SK-N-SH (cell line): ENCODE results near the gene PRKCH. TPM values are rescaled to one million over a fixed set of nuclear protein-coding genes. Genes with fewer than 3 reads are reported as not detected.
A peak's percentile ranks its signal among the peaks of the same experiment; 100 is the strongest.

ENCODE experiments used
- CTCF ChIA-PET: fragments of 300-600, 350-600 bp; formaldehyde crosslinking; extraction: SDS; loops from one replicate; lab custom pipeline; 2021; lab: Yijun Ruan, JAX
- POLR2A ChIA-PET: fragments of 350-600 bp; sonication (Branson Sonifier 250); formaldehyde crosslinking; extraction: SDS; loops from one replicate; lab custom pipeline; 2020; ENCODE audit warnings: antibody characterized with exemption, inconsistent platforms; lab: Yijun Ruan, JAX
- DNase-seq: peaks from one replicate; pipeline ENCODE4 v3.0.0; 2012
- H2AFZ ChIP-seq: fragments of 200-600 bp; sonication (generic); 2 replicates; pipeline ENCODE4 v1.8.1; 2016; ENCODE audit warnings: antibody characterized with exemption, mild to moderate bottlenecking, low read depth
- H3F3A ChIP-seq: fragments of 200-600 bp; sonication (generic); replicated peaks from 2 replicates; pipeline ENCODE3; 2016; ENCODE audit warnings: antibody characterized with exemption, mild to moderate bottlenecking; ENCODE audit not compliant: insufficient read depth
- H3K27ac ChIP-seq, 2 experiments: fragments of 200-500 bp in 1 of 2; fragments of 200-600 bp in 1 of 2; sonication (Bioruptor generic) in 1 of 2; sonication (generic), shearing (Covaris generic) in 1 of 2; 2 replicates each; pipeline versions ENCODE4 v1.5.1 to v1.6.1; 2014 to 2016; ENCODE audit warnings: low read depth in 2 of 2, inconsistent platforms in 1 of 2, low read length in 1 of 2, mild to moderate bottlenecking in 1 of 2, mixed read lengths in 1 of 2
- H3K27me3 ChIP-seq: fragments of 200-600 bp; sonication (generic), shearing (Covaris generic); 2 replicates; pipeline ENCODE4 v1.6.1; 2016; ENCODE audit warnings: mixed run types; ENCODE audit not compliant: insufficient read depth
- H3K36me3 ChIP-seq, 2 experiments: fragments of 200-500 bp in 1 of 2; fragments of 200-600 bp in 1 of 2; sonication (Bioruptor generic) in 1 of 2; sonication (generic) in 1 of 2; replicated peaks in 1 of 2; 2 replicates each; pipeline versions ENCODE3 to v1.5.1; 2014 to 2016; ENCODE audit warnings: low read length in 1 of 2, mild to moderate bottlenecking in 1 of 2; ENCODE audit not compliant: insufficient read depth in 2 of 2, control insufficient read depth in 1 of 2
- H3K4me1 ChIP-seq, 2 experiments: fragments of 200-500 bp in 1 of 2; fragments of 200-600 bp in 1 of 2; sonication (Bioruptor generic) in 1 of 2; sonication (generic), shearing (Covaris generic) in 1 of 2; 2 replicates each; pipeline versions ENCODE4 v1.5.1 to v1.6.1; 2014 to 2016; ENCODE audit warnings: low read depth in 1 of 2, low read length in 1 of 2, mixed run types in 1 of 2; ENCODE audit not compliant: insufficient read depth in 2 of 2, control insufficient read depth in 1 of 2
- H3K4me2 ChIP-seq: fragments of 200-600 bp; sonication (generic), shearing (Covaris generic); 2 replicates; pipeline ENCODE4 v1.6.1; 2017; ENCODE audit warnings: mixed run types
- H3K4me3 ChIP-seq, 2 experiments: fragments of 200-500 bp in 1 of 2; fragments of 200-600 bp in 1 of 2; sonication (Bioruptor generic) in 1 of 2; sonication (generic), shearing (Covaris generic) in 1 of 2; 2 replicates each; pipeline versions ENCODE4 v1.5.1 to v1.8.1; 2014 to 2016; ENCODE audit warnings: low read depth in 2 of 2, inconsistent platforms in 1 of 2, low read length in 1 of 2, mild to moderate bottlenecking in 1 of 2, mixed read lengths in 1 of 2, moderate library complexity in 1 of 2
- H3K79me2 ChIP-seq: fragments of 200-600 bp; sonication (generic); 2 replicates; pipeline ENCODE4 v1.8.1; 2017; ENCODE audit warnings: mild to moderate bottlenecking; ENCODE audit not compliant: insufficient read depth
- H3K9ac ChIP-seq: fragments of 200-600 bp; sonication (generic); 2 replicates; pipeline ENCODE4 v1.6.1; 2017; ENCODE audit warnings: mixed run types
- H3K9me2 ChIP-seq: fragments of 200-600 bp; sonication (generic); 2 replicates; pipeline ENCODE4 v1.6.1; 2017; ENCODE audit warnings: mixed run types
- H3K9me3 ChIP-seq: fragments of 200-600 bp; sonication (generic); 2 replicates; pipeline ENCODE4 v1.6.1; 2017; ENCODE audit warnings: mixed run types, mild to moderate bottlenecking, moderate library complexity
- H4K20me1 ChIP-seq: fragments of 200-600 bp; sonication (generic); 2 replicates; pipeline ENCODE4 v1.6.1; 2017; ENCODE audit warnings: mild to moderate bottlenecking, mixed run types; ENCODE audit not compliant: insufficient read depth
- CHD2 ChIP-seq: fragments of 150-350 bp; IDR thresholded peaks from 2 replicates; pipeline ENCODE4 v1.6.1; 2018; ENCODE audit warnings: low read length; ENCODE audit not compliant: partially characterized antibody
- EZH2phosphoT487 ChIP-seq: fragments of 200-600 bp; sonication (generic); IDR thresholded peaks from 2 replicates; pipeline ENCODE4 v1.6.1; 2017; ENCODE audit warnings: low read depth, mixed run types, mild to moderate bottlenecking, antibody characterized with exemption, moderate library complexity, borderline replicate concordance
- MEF2A ChIP-seq: IDR thresholded peaks from 2 replicates; pipeline ENCODE4 v1.4.0; 2012; ENCODE audit warnings: low read depth, borderline replicate concordance
- MXI1 ChIP-seq: IDR thresholded peaks from 2 replicates; pipeline ENCODE4 v1.6.1; 2012; ENCODE audit warnings: mild to moderate bottlenecking, low read depth, low read length, improper control_type of control experiment
- NFIC ChIP-seq: IDR thresholded peaks from 2 replicates; pipeline ENCODE4 v1.4.0; 2012; ENCODE audit warnings: borderline replicate concordance
- NRF1 ChIP-seq: IDR thresholded peaks from 2 replicates; pipeline ENCODE4 v1.6.1; 2012; ENCODE audit warnings: low read depth, mild to moderate bottlenecking, low read length
- RAD21 ChIP-seq: IDR thresholded peaks from 2 replicates; pipeline ENCODE4 v1.6.1; 2012; ENCODE audit warnings: mild to moderate bottlenecking, low read length
- SIN3A ChIP-seq: IDR thresholded peaks from 2 replicates; pipeline ENCODE4 v1.6.1; 2012; ENCODE audit warnings: low read depth, mild to moderate bottlenecking, low read length, moderate library complexity, borderline replicate concordance
- SMC3 ChIP-seq: IDR thresholded peaks from 2 replicates; pipeline ENCODE4 v1.6.1; 2012; ENCODE audit warnings: low read depth, low read length, improper control_type of control experiment
- TCF12 ChIP-seq: IDR thresholded peaks from 2 replicates; pipeline ENCODE4 v1.4.0; 2012
- TEAD4 ChIP-seq: IDR thresholded peaks from 2 replicates; pipeline ENCODE4 v1.4.0; 2012; ENCODE audit warnings: mild to moderate bottlenecking, borderline replicate concordance; ENCODE audit not compliant: insufficient read depth
- WGBS: methylation state at CpG from one replicate; pipeline ENCODE4 v1.1.6; 2017; ENCODE audit warnings: low lambda C conversion rate; 5-methylcytosine and 5-hydroxymethylcytosine counted together
- polyA plus RNA-seq, 3 experiments: library from polyadenylated mRNA; depleted of rRNA; stranded (reverse); fragments of >200 nt; gene quantifications; 2 replicates each; pipeline ENCODE4 v1.2.3, GENCODE V29; 2012
- TF ChIP-seq, protein P1 (sequence below): IDR thresholded peaks from 2 replicates; pipeline ENCODE4 v1.6.1; 2012; ENCODE audit warnings: mild to moderate bottlenecking, low read depth, low read length, moderate library complexity
- TF ChIP-seq, protein P2 (sequence below): fragments of 150-350 bp; IDR thresholded peaks from 2 replicates; pipeline ENCODE4 v1.6.1; 2016; ENCODE audit warnings: mild to moderate bottlenecking, low read depth, low read length

PRKCH gene
- polyA plus RNA-seq, 1 of the 3 experiments (the other 2 are of a cell fraction), result 4.2 TPM

GRCh38 chr14:61281186-61281947, 40.0 kb upstream of the PRKCH start, which contains the start of gene TMEM30B:
TMEM30B (minus strand) TSS chr14:61281338; CDS start chr14:61281147, 191 bp downstream.
- Histone ChIP-seq H3K9me2 (no peaks in the 10 kb centered on the region), H3K36me3 (no peaks in the 10 kb centered on the region), H3K4me1 (peaks cover 6 to 8% of the 10 kb centered on the region in 2 experiments; a peak in 2 of 4 replicates), H2AFZ (peak within 1 kb of the TSS; percentile 56; the same call in 1 of the 2 replicates), H4K20me1 (no peaks in the 10 kb centered on the region), H3K9ac (no peak within 1 kb of the TSS), H3K4me3 (peak within 1 kb of the TSS; percentile 30 to 46; a peak in 3 of 4 replicates), H3K79me2 (no peaks in the 10 kb centered on the region), H3K9me3 (no peaks in the 10 kb centered on the region), H3K27ac (no peak within 1 kb of the TSS), H3K4me2 (peak within 1 kb of the TSS; percentile 8; the same call in 1 of the 2 replicates), H3F3A (peaks cover 3% of the 10 kb centered on the region), H3K27me3 (no peaks in the 10 kb centered on the region)
- TF ChIP-seq TEAD4 (no peak), EZH2phosphoT487 (no peak), RAD21 (no peak), MEF2A (no peak), CHD2 (no peak), NRF1 (no peak), NFIC (no peak), SMC3 (no peak), SIN3A (no peak), TCF12 (no peak), MXI1 (no peak)
- TF ChIP-seq, protein P1, sequence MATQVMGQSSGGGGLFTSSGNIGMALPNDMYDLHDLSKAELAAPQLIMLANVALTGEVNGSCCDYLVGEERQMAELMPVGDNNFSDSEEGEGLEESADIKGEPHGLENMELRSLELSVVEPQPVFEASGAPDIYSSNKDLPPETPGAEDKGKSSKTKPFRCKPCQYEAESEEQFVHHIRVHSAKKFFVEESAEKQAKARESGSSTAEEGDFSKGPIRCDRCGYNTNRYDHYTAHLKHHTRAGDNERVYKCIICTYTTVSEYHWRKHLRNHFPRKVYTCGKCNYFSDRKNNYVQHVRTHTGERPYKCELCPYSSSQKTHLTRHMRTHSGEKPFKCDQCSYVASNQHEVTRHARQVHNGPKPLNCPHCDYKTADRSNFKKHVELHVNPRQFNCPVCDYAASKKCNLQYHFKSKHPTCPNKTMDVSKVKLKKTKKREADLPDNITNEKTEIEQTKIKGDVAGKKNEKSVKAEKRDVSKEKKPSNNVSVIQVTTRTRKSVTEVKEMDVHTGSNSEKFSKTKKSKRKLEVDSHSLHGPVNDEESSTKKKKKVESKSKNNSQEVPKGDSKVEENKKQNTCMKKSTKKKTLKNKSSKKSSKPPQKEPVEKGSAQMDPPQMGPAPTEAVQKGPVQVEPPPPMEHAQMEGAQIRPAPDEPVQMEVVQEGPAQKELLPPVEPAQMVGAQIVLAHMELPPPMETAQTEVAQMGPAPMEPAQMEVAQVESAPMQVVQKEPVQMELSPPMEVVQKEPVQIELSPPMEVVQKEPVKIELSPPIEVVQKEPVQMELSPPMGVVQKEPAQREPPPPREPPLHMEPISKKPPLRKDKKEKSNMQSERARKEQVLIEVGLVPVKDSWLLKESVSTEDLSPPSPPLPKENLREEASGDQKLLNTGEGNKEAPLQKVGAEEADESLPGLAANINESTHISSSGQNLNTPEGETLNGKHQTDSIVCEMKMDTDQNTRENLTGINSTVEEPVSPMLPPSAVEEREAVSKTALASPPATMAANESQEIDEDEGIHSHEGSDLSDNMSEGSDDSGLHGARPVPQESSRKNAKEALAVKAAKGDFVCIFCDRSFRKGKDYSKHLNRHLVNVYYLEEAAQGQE, result no peak
- TF ChIP-seq, protein P2, sequence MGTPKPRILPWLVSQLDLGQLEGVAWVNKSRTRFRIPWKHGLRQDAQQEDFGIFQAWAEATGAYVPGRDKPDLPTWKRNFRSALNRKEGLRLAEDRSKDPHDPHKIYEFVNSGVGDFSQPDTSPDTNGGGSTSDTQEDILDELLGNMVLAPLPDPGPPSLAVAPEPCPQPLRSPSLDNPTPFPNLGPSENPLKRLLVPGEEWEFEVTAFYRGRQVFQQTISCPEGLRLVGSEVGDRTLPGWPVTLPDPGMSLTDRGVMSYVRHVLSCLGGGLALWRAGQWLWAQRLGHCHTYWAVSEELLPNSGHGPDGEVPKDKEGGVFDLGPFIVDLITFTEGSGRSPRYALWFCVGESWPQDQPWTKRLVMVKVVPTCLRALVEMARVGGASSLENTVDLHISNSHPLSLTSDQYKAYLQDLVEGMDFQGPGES, result no peak
- WGBS, result 69% methylated on average over 23 of the region's 43 CpGs
- CTCF ChIA-PET, result interaction anchor here (0.7 to 11.8 kb wide), 12 partner anchors 10 to 1528 kb away, joined by 3 to 104 read pairs (median 4); partner anchors contain the start of gene PRKCH
- no peak for DNase-seq
- POLR2A ChIA-PET, result no interaction called here
